Fibroblast of lung (primary cell): Measurements from ENCODE around the gene DOK1. TPM values are rescaled to one million over a fixed set of nuclear protein-coding genes. Genes with fewer than 3 reads are reported as not detected.
"Not testable (repeated sequence)": the region's sequence is repeated elsewhere in the genome, so short reads cannot be mapped to it uniquely, and the experiment has no call there.

Source experiments
- DNase-seq, 2 donors: peaks; one replicate each; pipeline versions ENCODE4 v3.0.0 to v3.0.0-alpha.2; 2010; ENCODE audit warnings: low read depth in 2 of 2
- H2AFZ ChIP-seq: 2 replicates; pipeline ENCODE4 v1.5.1; 2012; ENCODE audit warnings: low read length, control low read depth, inconsistent platforms
- H3K27ac ChIP-seq: 2 replicates; pipeline ENCODE4 v1.5.1; 2011; ENCODE audit warnings: low read length, control low read depth; ENCODE audit not compliant: insufficient read depth
- H3K27me3 ChIP-seq: 2 replicates; pipeline ENCODE4 v1.5.1; 2011; ENCODE audit warnings: mild to moderate bottlenecking, low read length; ENCODE audit not compliant: control insufficient read depth, insufficient read depth
- H3K36me3 ChIP-seq: 2 replicates; pipeline ENCODE4 v1.5.1; 2011; ENCODE audit warnings: low read length; ENCODE audit not compliant: control insufficient read depth, insufficient read depth
- H3K4me1 ChIP-seq: 2 replicates; pipeline ENCODE4 v1.5.1; 2011; ENCODE audit warnings: low read length; ENCODE audit not compliant: control insufficient read depth, insufficient read depth; ENCODE audit errors: extremely low read depth
- H3K4me2 ChIP-seq: 2 replicates; pipeline ENCODE4 v1.5.1; 2011; ENCODE audit warnings: low read length, control low read depth; ENCODE audit not compliant: insufficient read depth; ENCODE audit errors: extremely low read depth
- H3K4me3 ChIP-seq, 4 experiments: fragments of 200-600 bp in 1 of 4; sonication (generic) in 1 of 4; replicated peaks in 1 of 4; 2 replicates each; pipeline ENCODE4 v1.5.1; 2011 to 2016; ENCODE audit warnings: low read length in 4 of 4, low read depth in 3 of 4, mild to moderate bottlenecking in 3 of 4, control low read depth in 2 of 4, inconsistent platforms in 1 of 4, mixed read lengths in 1 of 4; ENCODE audit not compliant: insufficient read depth in 1 of 4; ENCODE audit errors: control extremely low read depth in 1 of 4
- H3K79me2 ChIP-seq: 2 replicates; pipeline ENCODE4 v1.5.1; 2012; ENCODE audit warnings: mild to moderate bottlenecking, low read length, inconsistent platforms; ENCODE audit not compliant: control insufficient read depth, insufficient read depth
- H3K9ac ChIP-seq: 2 replicates; pipeline ENCODE4 v1.5.1; 2011; ENCODE audit warnings: mild to moderate bottlenecking, low read length, control low read depth; ENCODE audit not compliant: insufficient read depth
- H3K9me3 ChIP-seq: 2 replicates; pipeline ENCODE4 v1.5.1; 2012; ENCODE audit warnings: low read depth, low read length; ENCODE audit not compliant: control insufficient read depth, insufficient read depth
- H4K20me1 ChIP-seq: 2 replicates; pipeline ENCODE4 v1.5.1; 2011; ENCODE audit warnings: low read length; ENCODE audit not compliant: control insufficient read depth, insufficient read depth; ENCODE audit errors: extremely low read depth
- CTCF ChIP-seq, 2 donors: IDR thresholded peaks in 1 of 2; conservative IDR thresholded peaks in 1 of 2; 1 replicate in 1 of 2; 2 replicates in 1 of 2; pipeline ENCODE4 v1.5.1; 2011 to 2012; ENCODE audit warnings: low read length in 2 of 2, control low read depth in 1 of 2, inconsistent platforms in 1 of 2, low read depth in 1 of 2, mild to moderate bottlenecking in 1 of 2
- EZH2 ChIP-seq: IDR thresholded peaks from 2 replicates; pipeline ENCODE4 v1.5.1; 2012; ENCODE audit warnings: low read length, control low read depth, mild to moderate bottlenecking; ENCODE audit errors: missing control alignments
- polyA plus RNA-seq, 2 donors: library from polyadenylated mRNA; depleted of rRNA in 1 of 2; stranded (reverse) in 1 of 2; unstranded in 1 of 2; fragments of >200 nt; gene quantifications; 2 replicates each; pipeline ENCODE4 v1.2.1, GENCODE V29; 2011 to 2012; ENCODE audit warnings: missing spikeins in 1 of 2
- total RNA-seq: library from RNA; depleted of rRNA; stranded (reverse); fragments of >200 nt; gene quantifications from 2 replicates; pipeline ENCODE4 v1.2.1, GENCODE V29; 2014

Gene DOK1
- total and polyA plus RNA-seq, 2 donors (not counting 1 experiment from before 2014, with no cell fraction given): 11.4 to 31.7 TPM

- DNase-seq: no peak
- no peak for TF ChIP-seq EZH2
- TF ChIP-seq CTCF (conservative IDR thresholded peaks at IDR 0.05 in 1 of 2, IDR thresholded peaks at IDR 0.05 in 1 of 2; ENCODE audit: low read depth in 1 of 2, low read length in 2 of 2): no peak
- H3K27ac ChIP-seq: no peak overlapping the region
- no peak overlapping the region for H3K4me2 ChIP-seq
- no peaks in the 10 kb centered on the region for H4K20me1 ChIP-seq
- peaks cover 3% of the 10 kb centered on the region for H3K4me1 ChIP-seq
- H3K27me3 ChIP-seq: no peaks in the 10 kb centered on the region
- no peak overlapping the region for H2AFZ ChIP-seq
- H3K4me3 ChIP-seq: no peak overlapping the region
- peaks cover 4% of the 10 kb centered on the region for H3K36me3 ChIP-seq
- H3K9me3 ChIP-seq: no peaks in the 10 kb centered on the region
- H3K79me2 ChIP-seq: no peaks in the 10 kb centered on the region
- no peak overlapping the region for H3K9ac ChIP-seq
These were observed 6.1 kb downstream of the DOK1 start for GRCh38 chr2:74560591-74560990.

- not testable (repeated sequence) for H3K9ac ChIP-seq, H3K36me3 ChIP-seq, H2AFZ ChIP-seq, DNase-seq, H3K4me1 ChIP-seq, H3K27me3 ChIP-seq, H3K4me3 ChIP-seq, H3K79me2 ChIP-seq, H4K20me1 ChIP-seq, H3K9me3 ChIP-seq, H3K4me2 ChIP-seq, H3K27ac ChIP-seq
These were observed 6.5 kb downstream of the DOK1 start for GRCh38 chr2:74561022-74561421.

- Histone ChIP-seq H3K9me3 (no peaks in the 10 kb centered on the region), H3K9ac (no peak overlapping the region), H3K4me1 (peaks cover 9% of the 10 kb centered on the region), H3K36me3 (no peaks in the 10 kb centered on the region), H4K20me1 (no peaks in the 10 kb centered on the region), H3K4me2 (no peak overlapping the region), H3K4me3 (no peak overlapping the region), H3K79me2 (no peaks in the 10 kb centered on the region), H3K27me3 (no peaks in the 10 kb centered on the region), H2AFZ (no peak overlapping the region), H3K27ac (no peak overlapping the region)
- no peak for DNase-seq
- no peak for TF ChIP-seq EZH2
- TF ChIP-seq CTCF (conservative IDR thresholded peaks at IDR 0.05 in 1 of 2, IDR thresholded peaks at IDR 0.05 in 1 of 2; ENCODE audit: low read depth in 1 of 2, low read length in 2 of 2): no peak
These were observed 7.7 kb downstream of the DOK1 start for GRCh38 chr2:74562126-74562775.
